NCI-H345 treated with DMSO at 0.1 percent for 48 hours (cell line): ENCODE data around the gene GXYLT2.

Experiments used
- DNase-seq: peaks from one replicate; lab custom pipeline; 2025; ENCODE audit not compliant: unreplicated experiment; lab: John Stamatoyannopoulos, UW

GXYLT2 gene

GRCh38 chr3:73007992-73008712, 120.3 kb downstream of the GXYLT2 start:
- no peak for DNase-seq

- DNase-seq = no peak
These were observed 121.2 kb downstream of the GXYLT2 start for GRCh38 chr3:73009008-73009407.

GRCh38 chr3:73009750-73010149, 121.9 kb downstream of the GXYLT2 start:
- no peak for DNase-seq

GRCh38 chr3:73010158-73010557, 122.3 kb downstream of the GXYLT2 start:
- DNase-seq = no peak

GRCh38 chr3:73018298-73018697, 130.5 kb downstream of the GXYLT2 start:
- no peak for DNase-seq

- no peak for DNase-seq
These were observed 131.1 kb downstream of the GXYLT2 start for GRCh38 chr3:73018790-73019441.

GRCh38 chr3:73021301-73021835, 133.5 kb downstream of the GXYLT2 start:
- no peak for DNase-seq

- no peak for DNase-seq
These were observed 137.0 kb downstream of the GXYLT2 start for GRCh38 chr3:73024836-73025235.

- no peak for DNase-seq
These were observed 138.4 kb downstream of the GXYLT2 start for GRCh38 chr3:73026111-73026759.
